ENCODE data around the gene ABCA9.
"Not testable (repeated sequence)": the region's sequence is repeated elsewhere in the genome, so short reads cannot be mapped to it uniquely, and the experiment has no call there.

ABCA9 gene

GRCh38 chr17:69060822-69061221 lies at the start of gene ABCA9:
Gene ABCA9, minus strand, starts transcription at chr17:69060927. Its CDS starts 9,801 bp downstream, at chr17:69051126.
- no peak within 1 kb of the TSS for H3K27ac Mint-ChIP-seq
- peaks cover 19% of the 10 kb centered on the region for H3K9me3 Mint-ChIP-seq
- no peak within 1 kb of the TSS for H3K4me3 Mint-ChIP-seq
- H3K36me3 Mint-ChIP-seq: no peaks in the 10 kb centered on the region
- no peaks in the 10 kb centered on the region for H3K27me3 Mint-ChIP-seq
- peaks cover 8% of the 10 kb centered on the region for H3K4me1 Mint-ChIP-seq

- no peaks in the 10 kb centered on the region for H3K27me3 Mint-ChIP-seq
- H3K27ac Mint-ChIP-seq: no peak overlapping the region
- no peaks in the 10 kb centered on the region for H3K9me3 Mint-ChIP-seq
- no peaks in the 10 kb centered on the region for H3K4me1 Mint-ChIP-seq
- no peak overlapping the region for H3K4me3 Mint-ChIP-seq
- no peaks in the 10 kb centered on the region for H3K36me3 Mint-ChIP-seq
Observed at GRCh38 chr17:69105907-69106730, 45.4 kb upstream of the ABCA9 start.

DNA sequence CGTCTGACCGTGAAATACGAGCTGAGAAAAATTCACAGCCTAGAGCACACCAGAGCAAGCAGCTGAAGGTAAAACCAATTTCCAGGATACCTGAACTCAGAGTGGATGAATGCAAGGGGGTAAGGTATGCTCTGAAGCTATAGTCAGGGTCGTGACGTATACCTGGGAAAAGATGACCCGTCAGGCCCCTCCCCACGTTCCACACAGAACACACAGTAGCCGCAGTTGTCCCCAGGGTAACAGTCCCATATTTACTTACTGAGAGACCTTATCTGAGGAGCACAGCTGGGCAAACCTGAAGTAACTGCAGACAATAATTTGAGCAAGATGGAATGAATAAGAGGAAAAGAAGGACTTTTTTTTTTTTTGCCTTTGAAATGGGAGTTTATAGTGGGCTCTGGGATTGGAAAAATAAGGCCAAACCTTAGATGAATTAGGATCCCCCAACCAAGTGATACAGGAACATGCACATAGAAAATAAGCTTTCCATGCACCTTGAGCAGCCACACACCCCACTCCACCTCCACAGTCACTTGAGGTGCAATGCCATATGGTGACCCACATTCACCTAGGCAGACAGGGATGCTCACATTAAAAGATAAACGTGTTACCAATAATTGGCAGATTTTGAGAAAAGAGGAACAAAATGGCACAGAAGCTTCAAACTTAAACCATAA lies 43.0 kb upstream of the ABCA9 start:
- Mint-ChIP-seq H3K27ac (no peak overlapping the region), H3K36me3 (no peaks in the 10 kb centered on the region), H3K27me3 (no peaks in the 10 kb centered on the region), H3K4me3 (no peak overlapping the region), H3K9me3 (no peaks in the 10 kb centered on the region), H3K4me1 (no peaks in the 10 kb centered on the region)

- no peak overlapping the region for H3K4me3 Mint-ChIP-seq
- no peaks in the 10 kb centered on the region for H3K27me3 Mint-ChIP-seq
- H3K9me3 Mint-ChIP-seq: no peaks in the 10 kb centered on the region
- H3K27ac Mint-ChIP-seq: no peak overlapping the region
- H3K4me1 Mint-ChIP-seq: peaks cover under 1% of the 10 kb centered on the region
- no peaks in the 10 kb centered on the region for H3K36me3 Mint-ChIP-seq
Observed at GRCh38 chr17:69098625-69099024, 37.9 kb upstream of the ABCA9 start.

GRCh38 chr17:69096541-69096940 lies 35.8 kb upstream of the ABCA9 start:
- Mint-ChIP-seq H3K36me3 (no peaks in the 10 kb centered on the region), H3K27me3 (peaks cover 4% of the 10 kb centered on the region), H3K9me3 (no peaks in the 10 kb centered on the region), H3K4me3 (no peak overlapping the region), H3K4me1 (peaks cover 6% of the 10 kb centered on the region), H3K27ac (no peak overlapping the region)

DNA sequence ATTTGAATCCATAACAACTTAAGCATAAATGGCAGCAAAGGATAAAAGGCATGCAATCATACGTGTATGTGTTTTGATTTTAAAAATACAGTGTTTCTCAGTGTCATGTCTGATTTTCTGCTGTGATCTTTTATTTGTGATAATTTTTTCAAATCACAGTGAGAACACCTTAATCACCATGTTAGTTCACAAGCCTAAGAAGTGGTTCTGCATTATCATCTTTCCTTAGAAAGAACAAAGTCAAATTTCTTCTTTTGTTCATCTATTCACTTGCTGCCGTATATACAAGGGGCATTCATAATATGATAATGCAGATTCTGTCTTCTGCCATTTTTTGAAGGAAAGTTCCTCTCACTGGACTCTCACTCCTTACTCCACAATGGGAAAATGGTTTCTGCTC lies 33.3 kb upstream of the ABCA9 start:
- Mint-ChIP-seq H3K27ac (no peak overlapping the region), H3K4me3 (no peak overlapping the region), H3K27me3 (peaks cover 6% of the 10 kb centered on the region), H3K36me3 (no peaks in the 10 kb centered on the region), H3K4me1 (peaks cover 6% of the 10 kb centered on the region), H3K9me3 (no peaks in the 10 kb centered on the region)

- Mint-ChIP-seq H3K9me3 (no peaks in the 10 kb centered on the region), H3K4me3 (no peak overlapping the region), H3K27me3 (peaks cover 6% of the 10 kb centered on the region), H3K27ac (no peak overlapping the region), H3K36me3 (no peaks in the 10 kb centered on the region), H3K4me1 (peaks cover 6% of the 10 kb centered on the region)
Observed at GRCh38 chr17:69093279-69093789, 32.6 kb upstream of the ABCA9 start.

DNA sequence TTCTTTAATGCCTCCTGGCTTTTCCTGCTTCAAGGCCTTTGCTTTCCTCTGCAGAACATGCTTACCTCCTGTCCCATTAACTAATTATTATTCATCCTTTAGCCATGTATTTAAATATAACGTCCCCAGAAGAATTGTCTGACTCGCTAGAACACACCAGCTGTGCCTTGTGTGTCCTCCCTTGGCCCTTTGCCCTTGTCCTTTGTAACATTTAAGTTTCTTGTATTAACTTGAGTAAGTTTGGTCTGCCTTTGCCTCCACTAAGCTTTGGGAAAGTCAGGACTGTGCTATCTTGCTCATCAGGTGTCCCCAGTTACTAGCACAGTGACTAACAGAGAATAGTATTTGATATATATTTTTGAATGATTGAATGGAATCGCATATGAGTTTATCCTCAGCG lies 29.6 kb upstream of the ABCA9 start:
- H3K9me3 Mint-ChIP-seq: no peaks in the 10 kb centered on the region
- H3K27me3 Mint-ChIP-seq: peaks cover 6% of the 10 kb centered on the region
- H3K36me3 Mint-ChIP-seq: no peaks in the 10 kb centered on the region
- no peak overlapping the region for H3K27ac Mint-ChIP-seq
- H3K4me3 Mint-ChIP-seq: no peak overlapping the region
- peaks cover 6% of the 10 kb centered on the region for H3K4me1 Mint-ChIP-seq

DNA sequence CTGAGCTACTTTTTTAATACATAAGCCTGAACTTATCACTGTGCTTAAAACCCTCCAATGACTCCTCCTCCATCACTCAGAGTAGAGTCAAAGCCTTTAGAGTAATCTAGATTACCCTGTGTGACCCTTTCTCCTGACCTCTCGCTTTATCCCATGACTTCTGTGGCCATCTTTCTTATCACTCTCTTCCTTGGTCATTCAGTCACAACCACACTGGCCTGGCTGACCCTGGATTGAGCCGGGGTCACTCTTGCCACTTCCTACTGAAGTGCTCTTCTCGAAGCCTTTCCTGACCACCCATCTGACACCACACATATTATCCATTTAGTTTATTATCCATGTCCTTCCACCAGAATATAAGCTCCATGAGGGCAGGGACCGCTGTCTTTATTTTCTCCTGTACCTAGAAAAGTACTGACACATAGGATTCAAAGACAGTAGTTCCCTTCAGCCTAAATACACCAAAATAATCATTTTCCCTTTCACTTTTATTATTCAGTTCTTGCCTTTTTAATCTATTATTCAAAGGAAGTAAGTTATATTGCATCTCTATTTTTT lies 28.0 kb upstream of the ABCA9 start:
- Mint-ChIP-seq H3K36me3 (no peaks in the 10 kb centered on the region), H3K4me3 (no peak overlapping the region), H3K27me3 (peaks cover 6% of the 10 kb centered on the region), H3K9me3 (no peaks in the 10 kb centered on the region), H3K4me1 (peaks cover 6% of the 10 kb centered on the region), H3K27ac (no peak overlapping the region)

GRCh38 chr17:69086641-69087040 lies 25.9 kb upstream of the ABCA9 start:
- no peaks in the 10 kb centered on the region for H3K9me3 Mint-ChIP-seq
- H3K27ac Mint-ChIP-seq: no peak overlapping the region
- H3K27me3 Mint-ChIP-seq: peaks cover 2% of the 10 kb centered on the region
- H3K36me3 Mint-ChIP-seq: no peaks in the 10 kb centered on the region
- H3K4me3 Mint-ChIP-seq: no peak overlapping the region
- no peaks in the 10 kb centered on the region for H3K4me1 Mint-ChIP-seq

GRCh38 chr17:69084911-69085310 lies 24.2 kb upstream of the ABCA9 start:
- Mint-ChIP-seq H3K9me3 (no peaks in the 10 kb centered on the region), H3K4me3 (no peak overlapping the region), H3K27ac (no peak overlapping the region), H3K27me3 (no peaks in the 10 kb centered on the region), H3K4me1 (no peaks in the 10 kb centered on the region), H3K36me3 (no peaks in the 10 kb centered on the region)

- no peaks in the 10 kb centered on the region for H3K4me1 Mint-ChIP-seq
Observed at GRCh38 chr17:69082696-69083095, 22.0 kb upstream of the ABCA9 start.

DNA sequence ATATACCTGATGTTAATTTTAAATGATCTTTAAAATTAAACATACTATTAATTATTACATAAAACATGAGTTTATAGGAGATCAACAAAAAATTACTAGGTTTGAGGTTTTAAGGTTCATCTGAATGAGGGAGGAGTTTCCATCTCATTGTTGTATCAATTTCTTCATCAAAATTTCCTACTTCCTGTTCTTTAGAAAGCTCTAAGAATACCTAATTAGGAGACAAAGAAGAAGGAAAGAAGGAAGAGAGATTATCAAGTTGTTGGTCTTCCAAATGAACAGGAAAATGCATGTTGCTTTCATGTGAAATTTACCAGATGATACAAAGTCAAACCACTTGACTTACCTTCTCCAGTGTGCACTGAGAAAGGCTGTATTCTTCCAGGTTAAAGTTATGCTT lies 18.1 kb upstream of the ABCA9 start:
- H3K4me3 Mint-ChIP-seq: no peak overlapping the region
- peaks cover 2% of the 10 kb centered on the region for H3K36me3 Mint-ChIP-seq
- no peak overlapping the region for H3K27ac Mint-ChIP-seq
- H3K4me1 Mint-ChIP-seq: no peaks in the 10 kb centered on the region
- no peaks in the 10 kb centered on the region for H3K27me3 Mint-ChIP-seq
- peaks cover 14% of the 10 kb centered on the region for H3K9me3 Mint-ChIP-seq

More at GRCh38 chr17:69082696-69083095, 22.0 kb upstream of the ABCA9 start:
- Mint-ChIP-seq H3K27ac (no peak overlapping the region), H3K36me3 (no peaks in the 10 kb centered on the region), H3K4me3 (no peak overlapping the region), H3K27me3 (no peaks in the 10 kb centered on the region), H3K9me3 (no peaks in the 10 kb centered on the region)

DNA sequence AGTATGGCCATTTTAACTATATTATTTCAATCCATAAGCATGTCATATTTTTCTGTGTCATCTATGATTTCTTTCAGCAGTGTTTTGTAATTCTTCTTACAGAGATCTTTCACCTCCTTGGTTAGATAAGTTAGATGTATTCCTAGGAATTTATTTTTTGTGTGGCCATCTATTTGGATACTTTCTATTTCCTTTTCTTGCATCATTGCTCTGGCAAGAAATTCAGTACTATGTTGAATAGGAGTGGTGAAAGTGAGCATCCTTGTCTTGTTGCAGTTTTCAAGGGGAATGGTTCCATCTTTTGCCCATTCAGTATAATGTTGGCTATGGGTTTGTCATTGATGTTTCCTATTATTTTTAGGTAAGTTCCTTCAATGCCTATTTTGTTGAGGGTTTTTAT lies 15.1 kb upstream of the ABCA9 start:
- H3K9me3 Mint-ChIP-seq: peaks cover 19% of the 10 kb centered on the region
- H3K27me3 Mint-ChIP-seq: no peaks in the 10 kb centered on the region
- H3K27ac Mint-ChIP-seq: no peak overlapping the region
- H3K4me1 Mint-ChIP-seq: peaks cover 5% of the 10 kb centered on the region
- peaks cover 4% of the 10 kb centered on the region for H3K36me3 Mint-ChIP-seq
- H3K4me3 Mint-ChIP-seq: no peak overlapping the region

GRCh38 chr17:69073392-69073791 lies 12.7 kb upstream of the ABCA9 start:
- Mint-ChIP-seq H3K9me3 (peaks cover 19% of the 10 kb centered on the region), H3K4me1 (peaks cover 11% of the 10 kb centered on the region)
- not testable (repeated sequence) for H3K27ac Mint-ChIP-seq, H3K27me3 Mint-ChIP-seq, H3K4me3 Mint-ChIP-seq, H3K36me3 Mint-ChIP-seq

- H3K9me3 Mint-ChIP-seq: peaks cover 19% of the 10 kb centered on the region
- not testable (repeated sequence) for H3K27ac Mint-ChIP-seq, H3K36me3 Mint-ChIP-seq, H3K4me3 Mint-ChIP-seq, H3K27me3 Mint-ChIP-seq
- peaks cover 11% of the 10 kb centered on the region for H3K4me1 Mint-ChIP-seq
Observed at GRCh38 chr17:69072803-69073256, 12.1 kb upstream of the ABCA9 start.

Measured in activated naive CD4-positive, alpha-beta T cell treated with anti-CD3 and anti-CD28 coated beads, Interleukin-2, amount 50 U/mL, for 24 hours (primary cell).